Stimulated activated CD8-positive, alpha-beta memory T cell treated with anti-CD3 and anti-CD28 coated beads, Interleukin-7, amount 100 ng/mL, for 4 hours (primary cell): Measurements from ENCODE around the gene TES.

Source experiments
- DNase-seq, 2 donors: peaks; one replicate each; pipeline ENCODE4 v3.0.0-alpha.2; 2020; ENCODE audit warnings: low read depth in 2 of 2

TES gene

DNA sequence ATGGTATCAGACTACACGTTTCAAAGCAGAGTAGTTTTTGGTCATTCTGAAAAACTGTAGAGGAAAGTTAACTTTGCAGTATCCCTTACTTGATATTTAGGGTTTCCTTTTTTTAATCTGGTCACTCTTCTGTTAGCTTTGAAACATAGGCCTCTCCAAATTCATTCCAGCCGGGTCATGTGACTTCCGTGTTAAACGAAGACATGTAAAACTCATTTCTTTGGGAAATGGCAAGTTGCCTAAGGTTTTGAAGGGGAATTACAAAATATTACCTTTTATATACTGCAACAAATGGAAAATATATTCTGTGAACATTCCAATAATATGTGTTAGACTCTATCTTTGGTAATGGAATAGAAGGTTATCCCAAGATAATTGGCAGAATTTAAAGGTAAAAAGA, 9.5 kb downstream of the TES start:
- DNase-seq = no peak

DNA sequence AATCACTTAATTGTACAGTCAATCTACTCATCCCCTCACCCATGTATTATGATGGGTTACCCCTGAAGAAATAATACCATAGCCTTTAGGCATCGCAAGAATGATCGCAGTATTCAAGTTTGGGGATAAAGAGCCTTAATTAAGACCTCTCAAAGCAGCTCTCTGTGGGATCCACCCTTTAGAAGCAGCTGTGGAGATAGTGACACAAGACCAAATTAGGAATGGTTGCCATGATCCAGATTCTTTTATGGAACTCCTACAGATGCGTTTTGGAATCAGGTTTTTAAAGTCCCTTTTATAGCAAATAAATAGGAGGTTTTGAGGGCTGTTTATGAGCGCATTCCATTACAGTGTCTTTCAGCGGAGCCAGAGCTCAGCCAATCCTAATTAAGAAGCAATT, 12.2 kb downstream of the TES start:
- DNase-seq = no peak

DNA sequence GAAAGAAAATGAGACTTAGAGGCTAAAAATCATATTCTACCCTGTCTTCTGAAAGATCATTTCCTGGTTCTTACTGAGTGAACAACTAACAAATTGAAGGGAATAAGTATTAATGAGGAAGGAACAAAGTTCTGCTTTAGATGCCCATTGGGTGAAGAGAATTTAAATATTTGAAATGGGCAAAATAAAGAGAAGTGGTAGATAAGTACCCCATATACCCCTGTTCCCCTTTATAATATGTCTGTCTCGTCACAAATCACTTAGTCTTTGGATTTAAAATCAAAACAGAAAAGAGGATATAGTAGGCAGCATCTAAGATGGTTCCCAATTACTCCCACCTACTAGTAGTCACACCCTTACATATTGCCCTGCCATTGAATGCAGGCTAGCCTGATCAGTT, 13.2 kb downstream of the TES start:
- no peak for DNase-seq

DNA sequence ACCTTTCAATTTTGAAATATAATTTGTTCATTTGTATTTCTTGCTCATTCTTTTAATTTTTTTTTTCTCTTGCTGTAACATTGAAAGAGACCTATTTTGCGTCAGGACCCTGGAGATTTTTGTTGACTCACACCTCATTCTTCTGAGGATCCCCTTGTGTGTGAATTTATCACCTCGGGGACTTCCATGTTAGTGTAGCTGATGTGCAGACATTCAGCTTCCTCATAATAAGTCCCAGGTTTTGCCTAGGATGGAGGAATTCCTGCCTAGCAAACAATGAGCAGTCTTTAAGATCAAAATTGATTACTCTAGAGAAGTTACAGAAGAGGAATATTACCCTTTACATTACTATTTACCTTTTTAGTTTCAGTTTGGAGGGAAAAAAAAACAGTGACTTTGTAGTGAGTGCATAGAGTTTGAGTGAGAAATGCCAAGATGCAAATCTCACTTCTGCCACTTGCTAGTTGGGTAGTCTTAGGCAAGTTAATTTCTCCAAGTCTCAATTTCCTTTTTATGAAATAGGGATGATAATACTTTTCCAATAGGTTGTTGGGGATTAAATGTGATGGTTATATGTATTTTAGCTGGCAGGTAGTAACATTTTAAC, 14.3 kb downstream of the TES start:
- no peak for DNase-seq

DNA sequence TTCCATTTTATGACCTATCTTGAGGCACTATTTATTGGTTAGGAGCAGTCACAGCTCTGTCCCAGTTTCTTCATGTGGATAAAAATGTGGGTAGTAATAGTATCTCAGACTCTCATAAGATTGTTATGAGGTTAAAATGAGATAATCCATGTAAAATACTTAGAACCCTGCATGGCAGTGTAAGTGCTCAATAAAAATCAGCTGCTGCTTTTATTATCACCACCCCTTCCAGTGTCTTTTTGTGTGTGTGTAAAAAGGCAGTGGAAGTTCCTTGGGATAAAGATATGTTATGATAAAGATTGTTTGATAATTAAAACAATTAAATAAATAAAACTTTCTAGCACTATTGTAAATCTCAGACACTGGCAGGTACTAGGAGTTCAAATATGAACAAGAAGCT, 15.5 kb downstream of the TES start:
- DNase-seq = no peak

DNA sequence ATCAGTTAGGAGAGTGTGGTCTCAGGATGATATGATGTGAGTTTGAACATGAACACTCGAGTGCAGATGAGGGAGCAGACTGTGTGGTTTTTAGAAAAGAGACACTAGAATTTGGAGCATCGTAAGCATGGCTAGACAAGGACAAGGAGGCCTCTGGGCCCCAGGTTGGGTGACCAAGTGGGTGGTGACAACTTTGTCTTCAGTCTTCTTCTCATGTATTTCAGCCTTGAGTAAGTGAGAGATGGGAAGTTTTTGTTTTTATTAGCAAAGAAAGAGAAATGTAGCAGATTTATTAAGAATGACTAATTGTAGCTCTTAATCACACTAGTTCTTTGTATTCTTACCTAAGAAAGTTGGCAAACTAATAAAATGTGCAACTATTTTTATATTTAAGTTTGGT, 16.3 kb downstream of the TES start:
- no peak for DNase-seq

DNA sequence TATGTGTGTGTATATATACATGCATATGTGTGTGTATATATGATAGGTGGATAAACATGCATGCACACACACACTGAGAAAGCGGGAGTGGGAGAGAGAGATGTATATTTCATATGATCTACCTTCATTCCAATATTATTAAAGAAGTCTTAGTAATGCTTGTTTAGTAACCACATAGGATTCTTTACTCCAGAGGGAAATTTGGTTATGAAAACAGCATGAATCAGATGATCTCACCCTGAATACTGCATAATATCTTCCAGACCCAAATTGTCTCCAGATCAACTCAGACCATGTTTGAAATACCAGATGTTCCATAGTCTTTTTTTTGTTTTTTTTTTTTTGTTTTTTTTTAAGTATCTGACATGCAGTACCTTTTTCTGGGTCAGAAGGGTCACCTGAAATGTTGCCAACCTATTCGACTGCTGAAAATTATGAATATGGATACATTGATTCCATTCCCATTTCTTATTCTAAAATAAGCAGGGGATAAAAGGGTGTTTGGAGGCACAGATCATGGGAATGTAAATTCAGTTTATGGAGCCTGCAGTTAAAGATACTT, 17.4 kb downstream of the TES start:
- no peak for DNase-seq

DNA sequence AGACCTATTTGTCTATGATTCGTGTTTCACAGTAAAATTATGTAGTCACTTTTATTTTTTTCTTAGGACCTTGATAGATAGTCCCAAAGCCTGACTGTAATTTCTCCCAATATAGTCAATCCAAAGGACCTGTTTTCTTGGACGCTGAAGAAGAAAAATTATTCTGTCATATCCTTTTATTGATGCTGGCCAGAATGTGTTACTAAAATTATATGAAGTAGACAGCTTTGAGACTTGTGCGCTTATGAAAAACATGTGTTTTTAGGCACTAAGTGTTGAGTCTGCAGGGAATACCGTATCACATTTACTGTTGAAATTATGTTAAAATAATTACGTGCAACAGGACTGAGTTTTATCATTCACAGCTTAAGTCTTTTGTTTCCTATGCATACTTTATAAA, 17.9 kb downstream of the TES start:
- DNase-seq = no peak

DNA sequence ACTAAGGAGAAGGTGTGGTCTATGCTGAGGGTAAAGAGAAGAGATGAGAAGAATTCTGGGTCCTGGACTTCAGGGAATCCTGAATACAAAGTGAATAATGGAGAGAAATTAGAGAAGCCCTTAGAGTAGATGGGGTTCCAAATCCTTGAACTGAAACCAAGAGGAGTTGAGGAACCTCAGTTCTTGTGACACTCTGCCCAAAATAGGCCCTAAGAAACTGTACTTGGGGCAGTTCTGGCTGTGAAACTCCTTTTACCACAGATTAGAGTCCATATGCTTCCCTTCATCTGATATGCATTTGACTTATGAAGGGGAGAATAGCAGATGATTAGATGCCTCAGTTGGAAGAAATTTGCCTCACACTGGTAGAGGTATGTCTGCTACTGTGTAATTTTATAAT, 19.0 kb downstream of the TES start:
- DNase-seq = no peak

DNA sequence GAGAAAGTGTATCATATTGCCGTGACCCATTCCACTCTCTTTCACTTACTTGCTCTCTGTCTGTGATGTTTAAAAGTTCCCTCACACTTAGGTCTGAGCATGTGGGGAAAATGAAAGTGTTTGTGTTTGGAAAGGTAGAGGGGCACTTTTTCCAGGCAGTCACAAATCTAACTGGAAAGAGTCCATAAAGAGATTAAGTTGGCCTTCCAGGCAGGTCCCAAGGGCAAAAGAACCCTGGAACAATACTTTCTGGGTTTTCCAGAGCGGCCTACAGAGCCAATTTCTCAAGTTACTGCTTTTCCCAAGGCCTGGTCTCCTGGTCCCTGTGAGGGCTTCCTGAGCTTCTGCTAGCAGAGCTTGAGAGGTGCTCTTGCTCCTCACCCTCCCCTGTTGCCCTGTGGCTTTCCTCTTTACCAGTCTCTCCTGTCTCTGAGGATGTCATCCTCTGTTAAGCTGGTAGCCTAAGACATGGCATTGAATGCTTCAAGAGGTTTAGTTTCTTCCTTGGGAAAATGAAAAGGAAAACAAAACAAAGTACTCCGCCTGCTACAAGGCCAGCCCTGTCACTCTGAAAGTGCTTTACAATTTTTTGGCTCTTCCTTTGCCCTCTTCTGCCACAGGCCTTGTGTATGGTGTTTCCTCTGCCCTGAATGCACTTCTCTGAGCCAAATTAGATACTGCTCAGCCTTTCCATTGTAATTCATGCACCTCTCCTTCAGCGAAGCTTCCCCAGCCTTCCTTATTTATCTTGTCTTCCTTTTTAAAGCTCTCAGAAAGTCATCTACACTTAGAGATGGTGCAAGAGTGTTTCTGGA, 20.1 kb downstream of the TES start:
- no peak for DNase-seq

DNA sequence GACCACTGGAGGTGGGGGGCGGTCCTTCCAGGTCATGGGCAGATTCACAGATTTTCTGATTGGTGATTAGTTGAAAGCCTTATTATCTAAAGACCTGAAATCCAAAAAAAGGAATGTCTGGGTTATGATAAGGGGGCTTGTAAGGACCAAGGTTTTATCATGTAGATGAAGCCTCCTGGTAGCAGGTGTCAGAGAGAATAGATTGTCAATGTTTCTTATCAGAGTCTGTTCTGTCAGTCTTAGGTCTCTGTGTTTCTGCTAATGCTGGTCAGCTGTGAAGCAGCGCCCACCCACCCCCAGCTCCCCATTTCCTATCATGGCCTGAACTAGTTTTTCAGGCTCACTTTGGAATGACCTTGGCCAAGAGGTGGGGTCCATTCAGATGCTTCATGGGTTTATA, 21.2 kb downstream of the TES start:
- no peak for DNase-seq

DNA sequence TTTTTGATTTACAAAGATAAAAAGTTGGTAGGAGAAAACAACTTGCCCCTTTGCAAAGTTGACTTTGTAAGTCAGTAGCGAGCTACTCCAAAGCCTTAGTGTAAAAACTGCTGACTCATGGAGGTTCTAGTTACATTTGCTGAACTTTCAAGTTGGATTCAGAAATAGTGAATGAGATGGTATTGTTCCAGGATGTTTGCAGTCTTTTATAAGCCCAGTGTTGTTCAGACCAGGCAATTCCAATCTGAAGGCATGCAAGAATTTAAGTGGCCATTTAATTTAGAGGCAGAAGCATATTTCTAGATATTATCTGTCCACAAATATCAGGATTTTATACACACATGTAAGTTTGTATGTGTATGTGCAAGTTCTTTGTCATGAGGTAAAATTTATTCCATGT, 21.6 kb downstream of the TES start:
- no peak for DNase-seq

DNA sequence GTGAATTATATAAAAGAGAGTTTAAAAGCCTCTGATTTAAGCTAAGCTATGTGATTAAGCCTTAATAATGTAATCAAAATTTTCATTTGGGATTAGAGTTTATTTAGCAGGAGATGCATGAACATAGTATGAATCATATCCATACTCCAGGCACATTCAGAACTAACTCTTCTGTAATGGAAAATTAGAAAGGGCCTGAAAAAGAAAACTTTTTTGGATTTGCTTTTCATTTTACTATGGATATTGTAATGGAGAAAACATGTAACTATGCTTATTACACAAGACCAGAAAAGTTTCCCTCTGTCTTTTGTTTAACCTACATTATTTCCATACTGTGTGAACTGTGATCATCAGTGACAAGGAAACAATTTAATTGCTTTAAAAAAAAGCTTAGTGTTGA, 22.0 kb downstream of the TES start:
- DNase-seq = no peak

DNA sequence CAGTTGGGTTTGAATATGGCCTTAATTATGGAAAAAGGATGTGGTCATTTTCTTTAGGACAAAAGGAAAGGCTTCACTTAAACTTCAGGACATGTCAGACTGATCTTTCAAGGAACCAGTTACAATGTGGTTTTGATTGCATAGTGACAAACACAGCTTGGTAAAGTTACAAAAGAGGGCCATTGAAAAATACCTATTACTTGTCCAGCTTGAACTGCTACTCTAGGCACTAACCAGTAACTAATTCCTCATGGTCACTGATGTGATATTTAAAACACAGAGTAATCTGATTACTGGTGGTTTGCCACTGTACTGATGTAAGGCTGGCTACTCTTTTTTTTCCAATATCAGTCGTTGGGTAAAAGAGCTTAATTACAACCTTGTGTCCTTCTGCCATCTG, 22.6 kb downstream of the TES start:
- DNase-seq = no peak

DNA sequence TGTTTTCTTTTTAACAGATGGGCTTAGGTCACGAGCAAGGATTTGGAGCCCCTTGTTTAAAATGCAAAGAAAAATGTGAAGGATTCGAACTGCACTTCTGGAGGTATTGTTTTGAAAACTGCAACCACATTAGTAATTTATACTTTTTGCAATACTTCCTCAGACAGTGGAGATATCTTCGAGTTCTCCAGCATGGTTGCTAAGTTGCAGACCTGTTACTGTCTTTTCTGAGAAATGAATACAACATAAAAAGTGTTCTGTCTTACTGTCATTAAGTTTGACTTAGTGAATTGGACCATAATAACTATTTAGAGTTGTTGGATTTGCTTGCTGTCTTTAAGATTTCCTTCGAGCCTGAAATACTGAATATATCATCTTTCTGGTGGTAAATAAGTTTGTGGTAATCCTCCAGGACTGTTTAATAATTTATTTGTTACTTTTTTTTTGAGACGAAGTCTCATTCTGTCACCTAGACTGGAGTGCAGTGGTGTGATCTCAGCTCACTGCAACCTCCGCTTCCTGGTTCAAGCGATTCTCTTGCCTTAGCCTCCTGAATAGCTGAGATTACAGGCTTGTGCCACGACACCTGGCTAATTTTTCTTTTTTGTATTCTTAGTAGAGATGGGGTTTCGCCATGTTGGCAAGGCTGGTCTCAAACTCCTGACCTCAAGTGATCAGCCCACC, 24.3 kb downstream of the TES start:
- no peak for DNase-seq

DNA sequence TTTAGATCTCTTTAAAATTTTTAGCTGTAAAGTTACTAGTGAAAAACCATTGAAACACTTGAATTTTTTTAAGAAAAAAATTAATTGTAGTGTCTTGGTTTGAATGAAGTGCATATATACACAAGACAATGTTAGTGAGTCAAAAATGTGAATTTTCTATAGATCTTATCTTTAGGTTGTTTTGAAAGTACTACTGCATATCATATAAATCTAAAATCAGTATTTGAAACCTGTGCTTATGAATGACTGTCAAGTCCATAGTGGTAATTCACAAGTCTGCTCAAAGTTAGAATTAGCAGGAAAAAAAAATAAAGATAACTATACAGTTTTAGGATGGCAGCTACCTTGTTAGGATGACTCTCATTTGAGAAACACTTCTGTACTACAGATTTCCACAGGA, 25.0 kb downstream of the TES start:
- no peak for DNase-seq

DNA sequence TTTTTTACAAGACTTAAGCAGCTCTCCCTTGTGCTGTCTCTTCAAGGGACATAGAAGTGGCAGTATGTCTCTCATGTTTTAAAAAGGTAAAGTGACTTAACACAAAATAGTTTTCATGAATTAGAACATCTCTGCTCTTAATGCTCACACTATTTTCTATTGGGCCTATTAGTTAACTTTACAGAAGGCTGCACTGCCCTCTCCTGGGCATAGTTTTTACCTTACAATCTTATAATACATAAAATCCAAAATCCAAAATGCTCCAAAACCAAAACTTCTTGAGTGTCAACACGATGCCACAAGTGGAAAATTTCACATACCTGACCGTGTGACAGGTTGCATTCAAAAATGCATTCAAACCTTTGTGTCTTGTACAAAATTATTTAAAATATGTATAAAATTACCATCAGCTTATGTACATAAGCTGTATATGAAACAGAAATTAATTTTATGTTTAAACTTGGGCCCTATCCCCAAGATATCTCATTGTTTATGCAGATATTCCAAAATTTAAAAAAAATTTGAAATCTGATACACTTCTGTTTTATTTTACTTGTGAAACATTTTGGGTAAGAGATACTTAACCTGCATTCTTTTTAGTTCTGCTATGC, 25.8 kb downstream of the TES start:
- peak in 1 of 2 donors; percentile 12 for DNase-seq

DNA sequence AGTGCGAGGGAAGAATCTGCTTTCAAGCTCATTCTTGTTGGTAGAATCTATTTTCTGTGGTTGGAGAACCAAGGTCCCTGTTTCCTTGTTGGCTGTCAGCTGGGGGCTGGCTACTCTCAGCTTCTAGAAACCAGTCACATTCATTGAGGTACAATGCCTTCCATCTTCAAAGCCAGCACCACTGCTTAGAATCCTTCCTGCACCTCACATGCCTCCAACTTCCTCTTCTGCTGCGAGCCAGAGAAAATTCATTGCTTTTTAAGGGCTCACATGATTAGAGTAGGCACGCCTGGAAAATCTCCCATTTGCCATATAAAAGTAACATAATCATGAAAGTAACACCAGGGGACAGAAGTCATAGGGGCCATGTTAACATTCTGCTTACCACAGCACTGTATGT, 28.7 kb downstream of the TES start:
- DNase-seq = no peak

DNA sequence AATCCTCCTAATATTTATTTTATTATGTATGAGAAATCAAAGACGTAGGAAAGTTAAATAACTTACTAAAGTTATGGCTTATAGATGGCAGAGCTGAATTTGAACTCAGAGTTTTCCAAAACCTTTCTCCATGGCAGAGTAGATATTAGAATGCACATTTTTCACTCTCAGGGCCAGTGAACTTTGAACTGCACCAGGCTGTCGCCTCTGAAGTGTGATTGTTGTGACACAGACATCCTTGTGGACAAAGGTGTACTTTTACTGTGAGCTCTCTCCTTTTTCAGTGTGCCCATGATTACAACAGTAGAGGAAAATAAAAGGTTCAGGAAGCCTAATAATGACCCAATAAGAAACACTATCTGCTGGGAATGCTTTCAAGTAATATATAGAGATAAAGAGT, 29.1 kb downstream of the TES start:
- DNase-seq = no peak

DNA sequence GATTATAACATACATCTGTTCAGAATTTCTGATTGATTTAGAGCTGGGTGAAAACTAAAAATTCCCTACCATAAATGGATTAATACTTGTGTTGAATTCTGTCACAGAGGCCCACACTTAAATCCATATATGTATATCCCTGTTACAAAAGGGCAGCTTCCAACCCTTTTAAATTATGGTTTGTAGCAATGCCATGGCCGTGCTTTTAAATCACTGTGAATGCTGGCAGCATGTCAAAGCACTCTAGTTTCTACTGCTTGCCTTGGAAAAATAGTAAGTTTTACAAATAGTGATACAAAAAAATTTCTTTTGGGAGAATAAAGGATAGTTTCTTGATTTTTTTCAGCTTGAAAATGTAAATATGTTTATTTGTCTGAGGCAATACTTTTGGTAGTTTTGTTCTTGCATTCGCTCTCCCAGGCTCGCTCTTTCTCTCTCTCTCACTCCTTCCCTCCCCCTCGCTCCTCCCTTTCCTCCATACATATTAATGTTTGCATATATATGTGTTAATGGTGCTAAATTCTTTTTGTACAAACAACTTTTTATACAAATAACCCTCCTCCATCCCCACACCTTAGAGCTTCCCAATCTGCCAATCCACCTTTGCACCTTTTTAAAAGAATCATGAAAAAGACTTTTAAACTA, 29.8 kb downstream of the TES start:
- DNase-seq = no peak

DNA sequence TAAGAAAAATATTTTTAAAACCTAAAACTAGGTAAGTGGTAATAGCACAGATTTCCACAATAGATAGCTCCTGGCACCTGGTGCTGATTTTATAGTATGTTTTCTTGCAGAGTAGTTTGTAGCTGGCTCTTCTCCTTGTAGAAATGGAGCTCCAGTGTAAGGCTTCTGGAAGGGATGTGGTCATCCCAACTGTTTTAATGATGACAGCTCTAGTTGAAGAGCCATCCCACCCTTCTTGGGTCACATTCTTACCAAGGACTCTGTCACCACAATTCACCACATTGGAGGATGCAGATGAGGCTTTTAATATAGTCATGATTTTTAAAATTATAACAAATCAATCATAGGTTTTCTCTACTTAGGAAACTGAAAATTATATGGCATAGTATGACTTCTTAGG, 31.0 kb downstream of the TES start:
- DNase-seq = no peak

DNA sequence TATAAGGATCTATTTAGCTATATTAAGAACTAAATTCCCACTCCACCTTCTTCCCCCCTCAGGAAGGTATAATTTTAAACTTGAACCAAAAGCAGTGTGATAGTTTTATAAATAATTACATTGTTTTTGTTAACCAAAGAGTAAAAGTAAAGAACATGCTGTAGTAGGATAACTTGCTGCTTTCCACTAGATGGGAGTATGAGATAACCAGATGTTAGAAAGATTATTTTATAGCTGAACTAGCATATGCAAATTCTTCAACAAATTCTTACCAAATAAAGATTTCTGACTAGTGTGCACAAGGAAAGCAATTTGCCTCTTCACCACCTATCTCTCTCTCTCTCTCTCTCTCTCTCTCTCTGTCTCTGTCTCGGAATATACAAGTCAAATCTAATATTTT, 31.8 kb downstream of the TES start:
- no peak for DNase-seq
